B cell (primary cell): Measurements from ENCODE around the gene UBQLN4.
"Not testable (repeated sequence)": the region's sequence is repeated elsewhere in the genome, so short reads cannot be mapped to it uniquely, and the experiment has no call there.

Source experiments
- EZH2 ChIP-seq: IDR thresholded peaks from 2 replicates; pipeline ENCODE4 v1.6.1; 2012; ENCODE audit warnings: borderline replicate concordance, low read depth, mild to moderate bottlenecking, moderate library complexity, low read length; ENCODE audit not compliant: insufficient read depth, poor library complexity, severe bottlenecking
- TF ChIP-seq, protein P1 (sequence below): fragments of 200-600 bp; IDR thresholded peaks from one replicate; pipeline ENCODE4 v1.8.0; 2022; ENCODE audit warnings: antibody characterized with exemption, mild to moderate bottlenecking

DNA sequence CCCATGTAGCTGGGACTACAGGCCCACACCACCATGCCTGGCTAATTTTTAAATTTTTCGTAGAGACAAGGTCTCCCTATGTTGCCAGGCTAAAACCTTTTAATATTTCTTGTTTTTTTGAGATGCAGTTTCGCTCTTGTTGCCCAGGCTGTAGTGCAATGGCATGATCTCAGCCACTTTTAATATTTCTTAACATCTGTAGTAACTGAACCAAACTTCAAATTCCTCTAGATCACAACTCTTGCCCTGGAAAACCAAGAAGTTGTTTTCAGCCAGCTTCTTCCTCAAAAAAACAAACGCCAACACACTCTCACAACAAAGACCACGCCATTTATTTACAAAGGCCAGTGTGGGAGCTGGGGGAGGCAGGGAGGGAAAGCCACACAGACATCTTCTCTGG, 18.6 kb downstream of the UBQLN4 start:
- TF ChIP-seq, protein P1, sequence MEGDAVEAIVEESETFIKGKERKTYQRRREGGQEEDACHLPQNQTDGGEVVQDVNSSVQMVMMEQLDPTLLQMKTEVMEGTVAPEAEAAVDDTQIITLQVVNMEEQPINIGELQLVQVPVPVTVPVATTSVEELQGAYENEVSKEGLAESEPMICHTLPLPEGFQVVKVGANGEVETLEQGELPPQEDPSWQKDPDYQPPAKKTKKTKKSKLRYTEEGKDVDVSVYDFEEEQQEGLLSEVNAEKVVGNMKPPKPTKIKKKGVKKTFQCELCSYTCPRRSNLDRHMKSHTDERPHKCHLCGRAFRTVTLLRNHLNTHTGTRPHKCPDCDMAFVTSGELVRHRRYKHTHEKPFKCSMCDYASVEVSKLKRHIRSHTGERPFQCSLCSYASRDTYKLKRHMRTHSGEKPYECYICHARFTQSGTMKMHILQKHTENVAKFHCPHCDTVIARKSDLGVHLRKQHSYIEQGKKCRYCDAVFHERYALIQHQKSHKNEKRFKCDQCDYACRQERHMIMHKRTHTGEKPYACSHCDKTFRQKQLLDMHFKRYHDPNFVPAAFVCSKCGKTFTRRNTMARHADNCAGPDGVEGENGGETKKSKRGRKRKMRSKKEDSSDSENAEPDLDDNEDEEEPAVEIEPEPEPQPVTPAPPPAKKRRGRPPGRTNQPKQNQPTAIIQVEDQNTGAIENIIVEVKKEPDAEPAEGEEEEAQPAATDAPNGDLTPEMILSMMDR: not testable (repeated sequence)
- TF ChIP-seq EZH2: not testable (repeated sequence)
